ENCODE data around the gene BRSK2. TPM values are rescaled to one million over a fixed set of nuclear protein-coding genes. Genes with fewer than 3 reads are reported as not detected.

The BRSK2 gene
- total RNA-seq, 4 donors from 2014 or later: 1.4 to 8.6 (median 2.0) TPM

DNA sequence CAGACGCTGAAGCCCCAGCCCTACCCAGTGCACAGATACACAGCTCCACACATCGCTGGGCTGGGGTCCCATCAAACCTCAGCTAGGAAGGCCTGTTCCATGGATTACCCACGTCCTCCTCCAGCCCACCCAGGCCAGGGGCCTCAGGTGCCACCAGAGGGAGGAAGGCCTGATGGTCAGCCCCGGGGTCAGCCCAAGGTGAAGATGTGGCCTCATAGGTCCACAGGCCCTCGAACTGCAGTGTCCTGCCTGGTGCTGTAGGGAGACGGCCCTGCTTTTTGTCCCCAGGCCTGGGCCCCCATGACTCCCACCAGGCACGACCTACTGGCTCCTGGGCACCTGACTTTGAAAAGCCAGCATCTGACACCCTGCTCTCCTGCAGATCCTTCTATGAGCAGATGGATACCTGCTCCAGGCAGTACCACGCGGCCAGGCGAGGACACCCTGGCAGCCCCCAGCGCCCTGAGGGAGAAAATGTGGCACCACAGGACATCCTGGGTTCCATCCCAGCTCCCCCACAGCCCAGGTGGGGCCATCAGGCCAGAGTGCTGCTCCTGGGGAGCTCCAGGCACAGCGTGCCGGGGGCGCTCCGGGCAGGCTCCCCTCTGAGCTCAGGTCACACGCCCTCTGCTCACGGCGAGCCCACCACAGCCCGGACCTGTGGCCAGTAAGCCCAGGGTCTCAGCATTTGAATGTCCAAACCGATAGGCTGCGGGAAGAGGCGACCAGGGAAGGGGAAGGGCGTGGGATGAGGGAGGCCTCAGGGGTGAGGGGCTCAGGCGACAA, 112.6 kb downstream of the BRSK2 start:
- no peak for TF ChIP-seq EP300 (IDR thresholded peaks at IDR 0.05)
- TF ChIP-seq, protein P1, sequence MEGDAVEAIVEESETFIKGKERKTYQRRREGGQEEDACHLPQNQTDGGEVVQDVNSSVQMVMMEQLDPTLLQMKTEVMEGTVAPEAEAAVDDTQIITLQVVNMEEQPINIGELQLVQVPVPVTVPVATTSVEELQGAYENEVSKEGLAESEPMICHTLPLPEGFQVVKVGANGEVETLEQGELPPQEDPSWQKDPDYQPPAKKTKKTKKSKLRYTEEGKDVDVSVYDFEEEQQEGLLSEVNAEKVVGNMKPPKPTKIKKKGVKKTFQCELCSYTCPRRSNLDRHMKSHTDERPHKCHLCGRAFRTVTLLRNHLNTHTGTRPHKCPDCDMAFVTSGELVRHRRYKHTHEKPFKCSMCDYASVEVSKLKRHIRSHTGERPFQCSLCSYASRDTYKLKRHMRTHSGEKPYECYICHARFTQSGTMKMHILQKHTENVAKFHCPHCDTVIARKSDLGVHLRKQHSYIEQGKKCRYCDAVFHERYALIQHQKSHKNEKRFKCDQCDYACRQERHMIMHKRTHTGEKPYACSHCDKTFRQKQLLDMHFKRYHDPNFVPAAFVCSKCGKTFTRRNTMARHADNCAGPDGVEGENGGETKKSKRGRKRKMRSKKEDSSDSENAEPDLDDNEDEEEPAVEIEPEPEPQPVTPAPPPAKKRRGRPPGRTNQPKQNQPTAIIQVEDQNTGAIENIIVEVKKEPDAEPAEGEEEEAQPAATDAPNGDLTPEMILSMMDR (IDR thresholded peaks at IDR 0.05): no peak
- TF ChIP-seq POLR2AphosphoS5 (IDR thresholded peaks at IDR 0.05): no peak
- no peak for TF ChIP-seq POLR2A (IDR thresholded peaks at IDR 0.05)
- Histone ChIP-seq H3K4me3 (no peak overlapping the region), H3K4me1 (peaks cover 0 to 89% (median 48%) of the 10 kb centered on the region in 3 donors), H3K9me3 (no peaks in the 10 kb centered on the region), H3K27me3 (no peaks in the 10 kb centered on the region), H3K36me3 (peaks cover 0 to 12% of the 10 kb centered on the region in 2 donors), H3K27ac (peak overlapping the region in 3 of 4 donors; percentile 16 to 63 (median 55))
- peak; percentile 1 for ATAC-seq
- 75% methylated on average over 4 of the region's 24 CpGs; no CpG with 5 or more reads in 1 of the 2 donors for WGBS, 2 donors (ENCODE audit: low coverage in 1 of 2)

DNA sequence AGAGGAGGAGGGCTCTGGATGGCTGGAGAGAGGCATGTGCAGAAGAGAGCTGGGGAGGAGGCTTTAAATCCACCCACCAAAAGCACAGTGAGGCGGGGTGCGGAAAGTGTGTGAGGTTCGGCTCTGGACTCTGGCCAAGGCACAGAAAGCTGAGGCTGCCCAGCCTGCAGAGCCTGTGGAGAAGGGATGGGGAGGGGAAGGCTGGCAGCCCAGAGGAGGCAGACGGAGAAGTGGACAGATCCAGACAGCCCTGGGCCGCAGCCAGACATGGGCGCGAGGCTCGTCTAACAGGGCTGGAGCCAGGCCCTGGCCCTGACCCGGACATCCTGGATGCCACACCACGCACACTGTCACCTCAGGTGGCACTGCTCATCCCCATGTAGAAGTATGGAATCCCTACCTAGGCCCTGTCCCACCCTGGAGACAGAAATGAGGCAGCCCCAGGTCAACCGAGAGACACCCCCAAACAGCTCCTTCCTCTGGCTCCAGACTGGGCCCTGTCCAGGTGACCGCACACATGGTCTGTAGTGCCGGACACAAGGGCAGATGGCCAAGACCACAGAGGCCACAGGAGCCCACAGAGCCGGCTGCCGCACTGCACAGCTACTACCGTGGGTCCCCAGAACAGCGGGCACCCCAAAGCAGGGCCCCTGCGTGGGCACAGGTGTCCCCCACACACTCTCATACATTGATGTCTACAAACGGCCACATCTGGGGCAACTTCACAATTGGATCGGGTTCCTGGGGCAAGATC, 113.4 kb downstream of the BRSK2 start:
- WGBS, 2 donors (ENCODE audit: low coverage in 1 of 2): 17 to 26% methylated on average over 3 of the region's 20 CpGs
- TF ChIP-seq POLR2AphosphoS5 (IDR thresholded peaks at IDR 0.05) (no peak), POLR2A (IDR thresholded peaks at IDR 0.05) (no peak), EP300 (IDR thresholded peaks at IDR 0.05) (no peak)
- ATAC-seq: peak; percentile 70

DNA sequence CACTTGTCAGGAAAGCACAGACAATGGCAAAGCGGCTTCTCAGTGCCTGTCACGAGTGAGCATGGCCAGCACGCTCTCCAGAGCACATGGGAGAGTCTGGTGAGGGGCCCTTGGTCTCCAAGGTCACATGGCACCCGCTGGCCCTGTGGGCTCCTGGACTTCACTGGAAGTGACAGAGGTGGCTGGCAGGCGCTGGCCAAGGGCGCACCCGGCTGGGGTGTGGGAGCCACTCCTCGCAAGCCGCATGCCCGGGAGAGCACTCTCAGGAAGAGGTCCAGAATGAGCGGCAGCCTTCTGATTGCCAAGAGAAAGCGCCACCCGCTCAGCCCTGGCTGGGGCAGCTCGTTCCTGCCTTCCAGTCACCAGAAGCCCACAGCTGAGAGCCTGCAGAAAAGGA, 114.0 kb downstream of the BRSK2 start:
- TF ChIP-seq POLR2AphosphoS5 (IDR thresholded peaks at IDR 0.05) (no peak), EP300 (IDR thresholded peaks at IDR 0.05) (no peak), POLR2A (IDR thresholded peaks at IDR 0.05) (no peak)
- TF ChIP-seq, protein P1 (IDR thresholded peaks at IDR 0.05): no peak
- Histone ChIP-seq H3K4me3 (no peak overlapping the region), H3K9me3 (no peaks in the 10 kb centered on the region), H3K36me3 (peaks cover 0 to 9% of the 10 kb centered on the region in 2 donors), H3K27ac (peak overlapping the region in 3 of 4 donors; percentile 16 to 63 (median 55)), H3K4me1 (peaks cover 0 to 92% (median 60%) of the 10 kb centered on the region in 3 donors), H3K27me3 (no peaks in the 10 kb centered on the region)
- 60% methylated on average over 1 of the region's 14 CpGs; no CpG with 5 or more reads in 1 of the 2 donors for WGBS, 2 donors (ENCODE audit: low coverage in 1 of 2)
- ATAC-seq: no peak

More for the DNA sequence above, 113.4 kb downstream of the BRSK2 start:
- H3K4me3 ChIP-seq: no peak overlapping the region
- H3K27ac ChIP-seq: peak overlapping the region in 3 of 4 donors; percentile 16 to 63 (median 55)
- H3K36me3 ChIP-seq: peaks cover 0 to 12% of the 10 kb centered on the region in 2 donors
- peaks cover 0 to 89% (median 55%) of the 10 kb centered on the region in 3 donors for H3K4me1 ChIP-seq
- H3K9me3 ChIP-seq: no peaks in the 10 kb centered on the region
- no peaks in the 10 kb centered on the region for H3K27me3 ChIP-seq

DNA sequence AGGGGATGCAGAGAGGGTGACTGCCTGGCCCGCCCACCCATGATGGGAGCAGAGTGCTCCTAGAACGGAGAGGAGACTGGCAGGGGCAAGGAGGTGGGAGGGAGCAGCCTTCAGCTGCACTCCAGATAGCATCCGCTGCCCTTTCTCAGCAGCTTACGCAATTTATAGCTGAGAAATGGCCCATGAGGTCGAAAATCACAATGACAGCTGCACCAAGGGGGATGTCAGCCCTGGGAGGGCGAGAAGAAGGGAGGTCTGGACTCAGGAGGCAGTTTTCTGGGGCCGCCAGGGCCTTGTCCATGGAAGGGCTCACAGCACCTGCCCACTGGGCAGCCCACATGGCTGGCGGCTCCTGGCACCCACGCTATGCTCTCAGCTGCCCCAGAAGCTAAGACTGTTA, 114.4 kb downstream of the BRSK2 start:
- H3K27ac ChIP-seq: peak overlapping the region in 2 of 4 donors; percentile 16 to 63
- 27% methylated on average over 3 of the region's 9 CpGs; no CpG with 5 or more reads in 1 of the 2 donors for WGBS, 2 donors (ENCODE audit: low coverage in 1 of 2)
- H3K36me3 ChIP-seq: peaks cover 0 to 9% of the 10 kb centered on the region in 2 donors
- no peak overlapping the region for H3K4me3 ChIP-seq
- H3K9me3 ChIP-seq: no peaks in the 10 kb centered on the region
- H3K4me1 ChIP-seq: peaks cover 0 to 96% (median 64%) of the 10 kb centered on the region in 3 donors
- TF ChIP-seq POLR2A (IDR thresholded peaks at IDR 0.05) (no peak), EP300 (IDR thresholded peaks at IDR 0.05) (no peak), POLR2AphosphoS5 (IDR thresholded peaks at IDR 0.05) (no peak)
- TF ChIP-seq, protein P1 (IDR thresholded peaks at IDR 0.05): no peak
- H3K27me3 ChIP-seq: no peaks in the 10 kb centered on the region
- no peak for ATAC-seq

DNA sequence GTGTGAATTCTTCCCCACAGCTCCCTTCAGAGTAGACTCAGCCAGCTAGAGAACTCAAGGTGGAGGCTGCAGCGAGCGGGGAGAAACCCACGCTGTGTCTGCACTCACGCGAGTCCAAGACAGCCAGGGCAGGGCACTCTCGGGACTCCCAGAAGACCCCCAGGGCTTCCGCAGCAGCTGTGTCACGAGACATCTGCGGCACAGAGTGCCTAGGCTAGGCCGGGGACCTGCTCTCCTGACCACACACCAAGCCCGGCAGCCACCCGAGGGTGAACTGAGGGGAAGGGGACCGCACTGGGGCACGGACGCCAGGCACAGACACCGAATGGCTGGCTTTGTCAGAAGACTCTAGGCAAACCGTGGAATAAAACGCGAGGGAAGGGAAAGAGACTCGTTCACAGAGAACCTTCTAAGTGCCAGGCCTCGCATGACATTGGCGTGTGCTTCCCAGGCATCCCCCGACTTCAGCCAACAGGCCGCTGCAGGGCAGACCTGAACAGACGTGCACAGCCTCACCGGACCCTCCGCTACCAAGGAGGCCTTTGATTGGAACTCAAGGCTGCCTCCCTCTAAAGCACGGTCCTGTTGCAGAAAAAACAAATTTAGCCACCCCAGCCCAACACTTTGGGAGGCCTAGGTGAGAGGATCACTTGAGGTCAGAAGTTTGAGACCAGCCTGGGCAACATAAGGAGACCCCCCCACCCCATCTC, 115.0 kb downstream of the BRSK2 start:
- no peak overlapping the region for H3K4me3 ChIP-seq
- no peaks in the 10 kb centered on the region for H3K27me3 ChIP-seq
- peaks cover 0 to 100% (median 70%) of the 10 kb centered on the region in 3 donors for H3K4me1 ChIP-seq
- H3K36me3 ChIP-seq: peaks cover 0 to 3% of the 10 kb centered on the region in 2 donors
- H3K27ac ChIP-seq: no peak overlapping the region
- ATAC-seq: no peak
- WGBS, 2 donors (ENCODE audit: low coverage in 1 of 2): 90 to 95% methylated on average over 4 to 19 of the region's 28 CpGs
- no peaks in the 10 kb centered on the region for H3K9me3 ChIP-seq
- TF ChIP-seq, protein P1 (IDR thresholded peaks at IDR 0.05): no peak
- TF ChIP-seq POLR2AphosphoS5 (IDR thresholded peaks at IDR 0.05) (no peak), EP300 (IDR thresholded peaks at IDR 0.05) (no peak), POLR2A (IDR thresholded peaks at IDR 0.05) (no peak)

Data from gastroesophageal sphincter (tissue), 4 donors.